A673 (cell line): ENCODE data around the gene WFDC13.

Experiments
- CTCF ChIP-seq: fragments of 300-800, 200-600 bp; sonication (generic); conservative IDR thresholded peaks from 2 replicates; pipeline ENCODE4 v1.5.1; 2017; ENCODE audit warnings: low read depth, mild to moderate bottlenecking, antibody characterized with exemption, low read length, moderate library complexity, mixed read lengths
- EZH2 ChIP-seq: fragments of 200-600 bp; sonication (generic); IDR thresholded peaks from 2 replicates; pipeline ENCODE4 v1.6.1; 2017; ENCODE audit warnings: borderline replicate concordance, low read depth, mild to moderate bottlenecking, mixed read lengths, antibody characterized with exemption, low read length; ENCODE audit not compliant: poor library complexity, severe bottlenecking

GRCh38 chr20:45745015-45745414 is 43.2 kb downstream of the WFDC13 start:
- no peak for TF ChIP-seq CTCF
- TF ChIP-seq EZH2, result no peak
